NCI-H1105 treated with DMSO at 0.1 percent for 48 hours (cell line): ENCODE data around the gene MTF1.
"Not testable (repeated sequence)": the region's sequence is repeated elsewhere in the genome, so short reads cannot be mapped to it uniquely, and the experiment has no call there.

ENCODE experiments used
- DNase-seq: peaks from one replicate; lab custom pipeline; 2025; lab: John Stamatoyannopoulos, UW

MTF1 gene

DNA sequence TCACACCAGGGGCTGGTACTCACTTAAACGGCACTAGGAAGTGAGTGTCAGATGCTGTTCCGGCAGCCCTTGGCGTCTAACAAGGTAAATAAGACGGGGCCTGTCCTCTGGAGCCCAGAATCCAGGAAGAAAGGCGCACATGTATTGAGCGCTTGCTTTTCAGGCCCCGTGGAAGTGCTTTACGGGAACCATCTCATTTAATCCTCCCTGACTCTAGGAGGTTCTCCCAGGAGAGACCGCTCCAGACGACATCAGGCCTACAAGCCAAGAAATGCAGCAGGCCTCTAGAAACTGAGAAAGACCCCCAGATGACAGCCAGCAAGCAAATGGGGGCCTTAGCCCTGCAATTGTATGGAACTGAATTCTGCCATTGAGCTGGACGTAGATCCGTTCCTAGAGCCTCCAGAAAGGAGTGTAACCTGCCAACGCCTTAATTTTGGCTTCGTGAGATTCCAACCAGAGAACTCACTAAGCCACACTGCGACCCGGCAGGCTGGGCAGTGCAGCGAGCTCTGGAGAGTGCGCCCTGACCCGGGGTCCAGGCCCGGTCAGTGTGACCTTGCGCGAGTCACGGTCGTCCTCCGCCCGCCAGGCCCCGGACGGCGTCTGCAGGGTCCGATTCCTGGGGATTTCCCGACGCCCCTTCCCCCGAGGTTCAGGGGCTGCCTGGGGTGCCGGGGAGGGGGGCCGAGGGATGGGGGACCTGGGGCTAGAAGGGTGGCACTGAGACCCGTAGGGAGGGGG is 66.3 kb downstream of the MTF1 start:
- no peak for DNase-seq

DNA sequence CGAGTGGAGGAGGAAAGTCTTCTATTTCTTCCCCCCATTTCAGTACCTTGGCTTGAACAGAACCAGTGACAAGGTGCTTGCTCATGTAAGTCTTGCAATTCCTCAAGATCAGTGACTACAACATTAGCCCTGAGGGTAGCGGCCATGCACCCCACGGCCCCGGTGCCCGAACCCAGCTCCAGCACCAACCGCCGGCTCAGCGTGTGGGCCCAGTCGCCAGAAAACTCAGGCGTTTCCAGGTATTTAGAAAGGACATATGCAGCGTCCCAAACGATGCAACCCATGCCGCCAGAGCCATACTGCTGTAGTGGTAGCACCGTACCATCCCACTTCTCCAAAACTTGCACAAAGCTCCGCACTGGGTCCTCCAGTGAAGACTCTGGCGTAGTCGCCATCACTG is 76.9 kb downstream of the MTF1 start:
- no peak for DNase-seq

- DNase-seq = no peak
Measured at GRCh38 chr1:37778654-37779053, 80.7 kb downstream of the MTF1 start.

DNA sequence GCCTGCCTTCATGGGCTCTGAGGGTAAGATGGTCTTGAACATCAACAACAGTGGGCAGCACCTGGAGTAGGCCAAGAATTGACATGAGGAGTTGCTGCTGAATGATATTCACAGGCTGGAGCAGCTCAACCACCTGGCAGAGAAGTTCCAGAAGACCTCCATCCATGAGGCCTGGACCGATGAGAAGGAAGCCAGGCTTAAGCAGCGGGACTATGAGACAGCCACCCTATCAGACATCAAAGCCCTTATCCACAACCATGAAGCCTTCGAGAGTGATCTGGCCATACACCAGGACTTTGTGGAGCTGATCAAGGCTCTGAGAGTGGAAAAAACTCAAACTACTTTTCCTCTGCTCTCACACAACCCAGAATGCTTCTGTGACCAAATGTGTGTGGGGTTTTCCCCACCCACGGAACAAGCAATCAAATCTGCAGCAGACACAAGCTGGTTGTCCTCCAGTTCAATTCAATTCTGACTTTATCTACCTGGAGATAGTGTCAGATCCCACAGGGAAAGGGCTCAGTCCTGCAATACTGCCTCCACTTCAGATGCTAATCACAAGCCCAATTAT is 82.4 kb downstream of the MTF1 start:
- no peak for DNase-seq

- not testable (repeated sequence) for DNase-seq
Measured at GRCh38 chr1:37771440-37771839, 88.0 kb downstream of the MTF1 start.

DNA sequence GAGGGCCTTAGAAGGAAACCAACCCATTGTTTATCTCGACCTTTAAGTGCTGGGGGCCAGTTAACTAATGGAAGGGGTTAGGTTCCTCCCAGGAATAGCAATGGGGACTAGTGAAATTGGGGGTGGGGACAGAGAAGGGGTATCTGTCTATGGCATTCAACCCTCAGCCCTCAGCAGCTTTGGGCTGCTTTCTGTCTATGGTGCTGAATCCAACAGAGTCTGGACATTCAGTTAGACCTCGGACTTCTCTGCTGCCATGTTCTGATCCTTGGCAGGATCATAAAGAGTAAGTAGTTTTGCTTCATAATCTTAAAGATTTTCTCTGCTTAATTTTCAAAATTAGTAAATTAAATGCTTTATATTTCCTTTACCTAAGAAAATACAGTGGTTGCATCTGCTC is 91.9 kb downstream of the MTF1 start:
- no peak for DNase-seq

GRCh38 chr1:37765916-37766664 is 93.3 kb downstream of the MTF1 start:
- DNase-seq = peak; percentile 40

GRCh38 chr1:37764888-37765441 is 94.4 kb downstream of the MTF1 start, which contains the start of gene EPHA10:
Gene EPHA10, minus strand, starts transcription at chr1:37765120. Its CDS starts 54 bp downstream, at chr1:37765066.
- DNase-seq = peak; percentile 81

GRCh38 chr1:37764414-37764825 is 95.0 kb downstream of the MTF1 start:
- DNase-seq = no peak

DNA sequence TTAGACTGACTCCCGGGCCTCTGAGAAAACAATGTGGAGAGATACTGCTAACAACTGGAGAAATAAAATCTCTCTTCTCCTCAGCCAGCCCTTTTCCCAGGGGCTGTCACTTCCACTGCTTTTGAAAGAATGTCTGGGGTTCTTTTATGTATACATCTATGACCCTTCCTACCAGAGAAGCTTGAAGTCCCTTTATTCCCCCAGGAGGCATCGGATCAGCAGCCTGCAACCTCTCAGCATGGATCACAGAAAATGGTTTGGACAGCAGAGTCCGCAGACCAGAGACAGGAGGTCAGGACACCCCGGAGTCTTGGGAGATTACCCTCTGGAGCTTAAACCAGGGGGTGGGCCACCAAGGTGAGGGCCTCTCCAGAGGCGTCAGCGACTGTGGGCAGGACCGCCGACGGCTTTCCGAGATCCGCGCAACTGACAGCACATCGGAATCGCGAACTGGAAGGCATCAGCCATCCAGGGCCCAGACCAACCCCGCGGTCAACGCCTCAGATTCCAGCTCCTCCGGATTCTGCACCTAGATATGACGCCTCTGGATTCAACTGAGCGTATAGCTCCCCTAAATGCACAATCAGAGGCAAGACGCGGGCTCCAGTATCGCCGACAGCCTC is 95.5 kb downstream of the MTF1 start:
- no peak for DNase-seq

- no peak for DNase-seq
Measured at GRCh38 chr1:37762516-37762915, 96.9 kb downstream of the MTF1 start.

DNA sequence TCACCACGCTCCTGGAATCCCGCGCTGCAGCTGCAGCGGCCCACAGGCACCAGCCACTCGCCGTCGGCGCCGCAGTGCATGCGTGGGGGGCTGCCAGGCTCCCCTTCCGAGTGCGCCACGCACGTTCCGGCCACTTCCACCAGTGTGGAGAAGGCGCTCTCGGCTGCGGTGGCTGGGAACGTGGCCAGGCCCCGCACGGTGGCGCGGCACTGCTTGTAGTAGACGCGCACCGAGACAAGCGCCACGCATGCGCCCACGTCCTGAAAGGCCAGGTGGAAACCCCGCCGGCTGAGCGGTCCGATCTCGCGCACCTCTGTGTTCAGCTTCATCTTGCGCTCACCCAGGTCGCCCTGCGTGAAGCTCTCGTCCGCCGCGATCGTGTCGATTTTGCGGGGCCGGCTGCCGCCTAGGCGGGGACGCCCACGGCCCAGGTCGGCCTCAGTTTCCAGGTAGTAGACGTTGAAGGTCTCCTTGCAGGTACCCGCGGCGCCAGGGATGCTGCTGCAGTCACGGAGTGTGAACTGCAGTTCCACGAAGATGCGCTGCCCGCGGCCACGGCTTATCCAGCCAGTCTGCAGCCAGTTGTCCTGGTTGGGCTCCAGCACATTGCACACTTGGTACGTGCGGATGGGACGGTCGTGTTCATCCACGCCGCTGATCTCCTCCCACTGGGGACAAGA is 97.8 kb downstream of the MTF1 start:
- no peak for DNase-seq
